GM21529 (cell line): ENCODE measurements around the gene CA14.
"Not testable (repeated sequence)": the region's sequence is repeated elsewhere in the genome, so short reads cannot be mapped to it uniquely, and the experiment has no call there.

Experiments used
- ATAC-seq: cut with Tn5 transposase; IDR thresholded peaks from one replicate; pipeline ENCODE4 v1.9.1; 2021; ENCODE audit not compliant: unreplicated experiment

The CA14 gene

GRCh38 chr1:150280138-150280707, 22.6 kb downstream of the CA14 start:
- ATAC-seq: no peak

DNA sequence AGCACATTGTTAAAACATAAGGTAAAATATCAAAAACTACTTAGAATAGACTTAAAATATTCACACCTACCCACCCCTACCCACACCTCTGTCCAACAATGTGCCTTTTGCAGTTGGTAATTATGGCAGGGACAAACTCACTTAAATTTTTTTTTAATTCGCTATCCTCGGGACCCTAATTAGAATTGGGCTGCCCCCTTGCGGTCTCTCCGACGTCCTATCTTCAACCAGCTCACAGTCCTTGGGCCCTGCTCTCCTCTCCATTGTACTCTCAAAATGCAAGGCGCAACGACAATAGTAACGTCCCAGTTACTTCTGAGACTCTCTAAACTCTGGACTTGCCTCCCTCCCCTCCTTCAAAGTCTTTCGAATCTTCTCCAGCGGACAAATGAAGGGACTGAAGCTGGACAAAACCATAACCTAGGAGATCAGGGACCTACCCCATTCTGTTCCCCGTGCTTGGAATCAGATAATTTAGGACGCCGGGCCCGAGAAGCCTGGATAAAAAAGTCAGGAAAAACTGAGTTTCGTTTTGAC, 23.7 kb downstream of the CA14 start:
- no peak for ATAC-seq

- no peak for ATAC-seq
Observed at GRCh38 chr1:150281758-150282557, 24.4 kb downstream of the CA14 start, which contains the start of gene CIART. Gene CIART (plus strand): TSS chr1:150282554. CDS start chr1:150283268, 714 bp downstream.

- no peak for ATAC-seq
Observed at GRCh38 chr1:150282558-150282958, 25.0 kb downstream of the CA14 start.

DNA sequence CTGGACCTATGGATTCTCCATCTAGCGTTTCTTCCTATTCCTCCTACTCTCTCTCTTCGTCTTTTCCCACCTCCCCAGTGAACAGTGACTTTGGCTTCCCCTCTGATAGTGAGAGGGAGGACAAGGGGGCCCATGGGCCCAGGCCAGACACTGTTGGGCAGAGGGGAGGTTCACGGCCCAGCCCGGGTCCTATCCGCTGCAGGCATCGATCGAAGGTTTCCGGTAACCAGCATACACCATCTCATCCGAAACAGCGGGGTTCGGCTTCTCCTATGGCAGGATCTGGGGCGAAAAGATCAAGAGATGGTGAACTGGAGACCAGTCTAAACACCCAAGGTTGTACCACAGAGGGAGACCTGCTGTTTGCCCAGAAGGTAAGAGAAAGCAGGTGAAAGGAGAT, 25.7 kb downstream of the CA14 start:
- ATAC-seq: no peak

- no peak for ATAC-seq
Observed at GRCh38 chr1:150288382-150288781, 30.8 kb downstream of the CA14 start.

- no peak for ATAC-seq
Observed at GRCh38 chr1:150288822-150289221, 31.2 kb downstream of the CA14 start.

GRCh38 chr1:150293433-150294253, 36.1 kb downstream of the CA14 start, which contains the start of gene MRPS21:
Gene MRPS21 (plus strand): TSS chr1:150293861. CDS start chr1:150294367, 506 bp downstream.
- ATAC-seq: peak; percentile 97

DNA sequence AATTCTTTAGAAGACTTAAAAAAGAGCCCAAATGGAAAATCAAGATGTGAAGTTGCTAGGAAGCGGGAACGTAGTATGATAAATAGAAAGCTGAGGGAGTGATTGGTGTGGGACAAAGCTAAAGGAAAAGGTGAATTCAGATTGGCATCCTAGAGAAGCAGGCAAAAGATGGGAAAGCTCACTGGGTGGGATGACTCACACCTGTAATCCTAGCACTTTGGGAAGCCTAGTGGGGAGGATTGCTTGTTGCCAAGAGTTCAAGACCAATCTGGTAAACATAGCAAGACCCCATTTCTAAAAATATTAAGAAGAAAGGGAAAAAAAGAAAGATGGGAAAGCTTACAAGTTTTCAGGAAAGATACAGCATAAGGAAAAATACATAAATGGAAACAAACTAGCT, 37.9 kb downstream of the CA14 start:
- ATAC-seq: no peak

GRCh38 chr1:150299716-150300115, 42.1 kb downstream of the CA14 start:
- ATAC-seq: no peak

DNA sequence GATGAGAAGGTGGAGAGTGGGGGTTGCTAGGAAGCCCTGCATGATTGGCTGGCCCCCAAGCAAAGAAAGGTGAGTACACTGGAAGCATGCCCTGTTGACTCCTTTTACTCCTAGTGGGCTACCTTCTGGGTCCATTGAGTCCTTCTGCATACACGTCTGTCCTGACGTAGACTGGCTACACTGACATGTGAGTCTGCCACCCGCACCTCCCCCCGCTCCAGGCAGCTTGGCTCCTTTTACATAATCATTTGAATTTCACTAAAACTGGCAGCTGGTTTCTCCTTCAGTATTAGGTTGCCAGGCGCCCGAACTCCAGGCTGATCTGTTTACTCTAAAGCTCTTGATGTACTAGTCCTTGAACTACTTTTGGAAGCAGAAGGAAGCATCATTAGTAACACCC, 44.8 kb downstream of the CA14 start:
- ATAC-seq: no peak

DNA sequence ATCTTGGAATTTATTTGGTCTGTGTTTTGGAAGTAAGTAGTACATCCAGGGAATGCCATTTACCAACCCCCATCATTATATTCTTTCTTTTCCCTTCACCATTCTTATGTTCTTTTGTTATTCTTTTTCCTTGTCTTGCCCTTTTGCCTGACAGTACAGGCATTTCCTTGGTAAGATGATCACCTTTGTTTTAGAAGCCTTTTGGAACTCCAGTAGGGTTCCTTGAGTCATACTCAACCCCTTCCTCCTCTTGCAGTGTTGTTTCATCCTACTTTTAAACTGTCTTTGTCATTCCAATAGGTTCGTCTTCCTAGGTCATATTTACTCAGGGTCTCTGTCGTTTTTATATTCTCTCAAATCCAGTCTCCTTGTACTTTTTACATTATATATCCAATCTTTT, 45.3 kb downstream of the CA14 start:
- ATAC-seq: no peak

GRCh38 chr1:150308585-150308984, 51.0 kb downstream of the CA14 start:
- not testable (repeated sequence) for ATAC-seq

- ATAC-seq: no peak
Observed at GRCh38 chr1:150309758-150310508, 52.4 kb downstream of the CA14 start.

GRCh38 chr1:150311762-150312161, 54.2 kb downstream of the CA14 start:
- no peak for ATAC-seq
